SK-N-SH (cell line): Measurements from ENCODE around the gene SYNGR4. TPM values are rescaled to one million over a fixed set of nuclear protein-coding genes. Genes with fewer than 3 reads are reported as not detected.

Source experiments
- CTCF ChIA-PET: fragments of 300-600, 350-600 bp; formaldehyde crosslinking; extraction: SDS; loops from one replicate; lab custom pipeline; 2021; lab: Yijun Ruan, JAX
- POLR2A ChIA-PET: fragments of 350-600 bp; sonication (Branson Sonifier 250); formaldehyde crosslinking; extraction: SDS; loops from one replicate; lab custom pipeline; 2020; ENCODE audit warnings: antibody characterized with exemption, inconsistent platforms; lab: Yijun Ruan, JAX
- DNase-seq: peaks from one replicate; pipeline ENCODE4 v3.0.0; 2012
- H2AFZ ChIP-seq: fragments of 200-600 bp; sonication (generic); 2 replicates; pipeline ENCODE4 v1.8.1; 2016; ENCODE audit warnings: antibody characterized with exemption, mild to moderate bottlenecking, low read depth
- H3F3A ChIP-seq: fragments of 200-600 bp; sonication (generic); replicated peaks from 2 replicates; pipeline ENCODE3; 2016; ENCODE audit warnings: antibody characterized with exemption, mild to moderate bottlenecking; ENCODE audit not compliant: insufficient read depth
- H3K27ac ChIP-seq, 2 experiments: fragments of 200-500 bp in 1 of 2; fragments of 200-600 bp in 1 of 2; sonication (Bioruptor generic) in 1 of 2; sonication (generic), shearing (Covaris generic) in 1 of 2; 2 replicates each; pipeline versions ENCODE4 v1.5.1 to v1.6.1; 2014 to 2016; ENCODE audit warnings: low read depth in 2 of 2, inconsistent platforms in 1 of 2, low read length in 1 of 2, mild to moderate bottlenecking in 1 of 2, mixed read lengths in 1 of 2
- H3K27me3 ChIP-seq: fragments of 200-600 bp; sonication (generic), shearing (Covaris generic); 2 replicates; pipeline ENCODE4 v1.6.1; 2016; ENCODE audit warnings: mixed run types; ENCODE audit not compliant: insufficient read depth
- H3K36me3 ChIP-seq, 2 experiments: fragments of 200-500 bp in 1 of 2; fragments of 200-600 bp in 1 of 2; sonication (Bioruptor generic) in 1 of 2; sonication (generic) in 1 of 2; replicated peaks in 1 of 2; 2 replicates each; pipeline versions ENCODE3 to v1.5.1; 2014 to 2016; ENCODE audit warnings: low read length in 1 of 2, mild to moderate bottlenecking in 1 of 2; ENCODE audit not compliant: insufficient read depth in 2 of 2, control insufficient read depth in 1 of 2
- H3K4me1 ChIP-seq, 2 experiments: fragments of 200-500 bp in 1 of 2; fragments of 200-600 bp in 1 of 2; sonication (Bioruptor generic) in 1 of 2; sonication (generic), shearing (Covaris generic) in 1 of 2; 2 replicates each; pipeline versions ENCODE4 v1.5.1 to v1.6.1; 2014 to 2016; ENCODE audit warnings: low read depth in 1 of 2, low read length in 1 of 2, mixed run types in 1 of 2; ENCODE audit not compliant: insufficient read depth in 2 of 2, control insufficient read depth in 1 of 2
- H3K4me2 ChIP-seq: fragments of 200-600 bp; sonication (generic), shearing (Covaris generic); 2 replicates; pipeline ENCODE4 v1.6.1; 2017; ENCODE audit warnings: mixed run types
- H3K4me3 ChIP-seq, 2 experiments: fragments of 200-500 bp in 1 of 2; fragments of 200-600 bp in 1 of 2; sonication (Bioruptor generic) in 1 of 2; sonication (generic), shearing (Covaris generic) in 1 of 2; 2 replicates each; pipeline versions ENCODE4 v1.5.1 to v1.8.1; 2014 to 2016; ENCODE audit warnings: low read depth in 2 of 2, inconsistent platforms in 1 of 2, low read length in 1 of 2, mild to moderate bottlenecking in 1 of 2, mixed read lengths in 1 of 2, moderate library complexity in 1 of 2
- H3K79me2 ChIP-seq: fragments of 200-600 bp; sonication (generic); 2 replicates; pipeline ENCODE4 v1.8.1; 2017; ENCODE audit warnings: mild to moderate bottlenecking; ENCODE audit not compliant: insufficient read depth
- H3K9ac ChIP-seq: fragments of 200-600 bp; sonication (generic); 2 replicates; pipeline ENCODE4 v1.6.1; 2017; ENCODE audit warnings: mixed run types
- H3K9me2 ChIP-seq: fragments of 200-600 bp; sonication (generic); 2 replicates; pipeline ENCODE4 v1.6.1; 2017; ENCODE audit warnings: mixed run types
- H3K9me3 ChIP-seq: fragments of 200-600 bp; sonication (generic); 2 replicates; pipeline ENCODE4 v1.6.1; 2017; ENCODE audit warnings: mixed run types, mild to moderate bottlenecking, moderate library complexity
- H4K20me1 ChIP-seq: fragments of 200-600 bp; sonication (generic); 2 replicates; pipeline ENCODE4 v1.6.1; 2017; ENCODE audit warnings: mild to moderate bottlenecking, mixed run types; ENCODE audit not compliant: insufficient read depth
- CHD2 ChIP-seq: fragments of 150-350 bp; IDR thresholded peaks from 2 replicates; pipeline ENCODE4 v1.6.1; 2018; ENCODE audit warnings: low read length; ENCODE audit not compliant: partially characterized antibody
- ELF1 ChIP-seq: IDR thresholded peaks from 2 replicates; pipeline ENCODE4 v1.4.0; 2012
- EZH2phosphoT487 ChIP-seq: fragments of 200-600 bp; sonication (generic); IDR thresholded peaks from 2 replicates; pipeline ENCODE4 v1.6.1; 2017; ENCODE audit warnings: low read depth, mixed run types, mild to moderate bottlenecking, antibody characterized with exemption, moderate library complexity, borderline replicate concordance
- FOSL2 ChIP-seq: IDR thresholded peaks from 2 replicates; pipeline ENCODE4 v1.4.0; 2012; ENCODE audit warnings: low read depth, mild to moderate bottlenecking, moderate library complexity, borderline replicate concordance
- FOXM1 ChIP-seq: IDR thresholded peaks from 2 replicates; pipeline ENCODE4 v1.4.0; 2012; ENCODE audit warnings: low read depth, mild to moderate bottlenecking
- GABPA ChIP-seq: IDR thresholded peaks from 2 replicates; pipeline ENCODE4 v1.4.0; 2012; ENCODE audit warnings: low read depth, mild to moderate bottlenecking
- JUND ChIP-seq: IDR thresholded peaks from 2 replicates; pipeline ENCODE4 v1.4.0; 2012
- MAX ChIP-seq: IDR thresholded peaks from 2 replicates; pipeline ENCODE4 v1.4.0; 2012; ENCODE audit warnings: low read depth
- MEF2A ChIP-seq: IDR thresholded peaks from 2 replicates; pipeline ENCODE4 v1.4.0; 2012; ENCODE audit warnings: low read depth, borderline replicate concordance
- NRF1 ChIP-seq: IDR thresholded peaks from 2 replicates; pipeline ENCODE4 v1.6.1; 2012; ENCODE audit warnings: low read depth, mild to moderate bottlenecking, low read length
- PBX3 ChIP-seq: IDR thresholded peaks from 2 replicates; pipeline ENCODE4; 2012
- POLR2AphosphoS5 ChIP-seq: IDR thresholded peaks from 2 replicates; pipeline ENCODE4 v1.6.1; 2012; ENCODE audit warnings: low read depth, low read length
- RAD21 ChIP-seq: IDR thresholded peaks from 2 replicates; pipeline ENCODE4 v1.6.1; 2012; ENCODE audit warnings: mild to moderate bottlenecking, low read length
- RCOR1 ChIP-seq: fragments of 150-350 bp; IDR thresholded peaks from 2 replicates; pipeline ENCODE4 v1.6.1; 2017; ENCODE audit warnings: antibody characterized with exemption, low read length
- REST ChIP-seq: IDR thresholded peaks from 2 replicates; pipeline ENCODE4 v1.6.1; 2012; ENCODE audit warnings: mild to moderate bottlenecking, low read depth, low read length, moderate library complexity
- RFX5 ChIP-seq: IDR thresholded peaks from 2 replicates; pipeline ENCODE4 v1.6.1; 2012; ENCODE audit warnings: mild to moderate bottlenecking, improper control_type of control experiment, low read length
- SMC3 ChIP-seq: IDR thresholded peaks from 2 replicates; pipeline ENCODE4 v1.6.1; 2012; ENCODE audit warnings: low read depth, low read length, improper control_type of control experiment
- TEAD4 ChIP-seq: IDR thresholded peaks from 2 replicates; pipeline ENCODE4 v1.4.0; 2012; ENCODE audit warnings: mild to moderate bottlenecking, borderline replicate concordance; ENCODE audit not compliant: insufficient read depth
- USF1 ChIP-seq: IDR thresholded peaks from 2 replicates; pipeline ENCODE4 v1.4.0; 2012; ENCODE audit warnings: low read depth, borderline replicate concordance
- YY1 ChIP-seq: IDR thresholded peaks from 2 replicates; pipeline ENCODE4 v1.4.0; 2012; ENCODE audit warnings: low read depth, mild to moderate bottlenecking
- WGBS: methylation state at CpG from one replicate; pipeline ENCODE4 v1.1.6; 2017; ENCODE audit warnings: low lambda C conversion rate; 5-methylcytosine and 5-hydroxymethylcytosine counted together
- polyA plus RNA-seq, 3 experiments: library from polyadenylated mRNA; depleted of rRNA; stranded (reverse); fragments of >200 nt; gene quantifications; 2 replicates each; pipeline ENCODE4 v1.2.3, GENCODE V29; 2012

SYNGR4 gene
- polyA plus RNA-seq, 1 of the 3 experiments (the other 2 are of a cell fraction), result 0.08 TPM

- peaks cover 45% of the 10 kb centered on the region for H3K79me2 ChIP-seq
- H3K9me3 ChIP-seq, result no peaks in the 10 kb centered on the region
- peak overlapping the region; percentile 68 for H3K4me2 ChIP-seq
- CTCF ChIA-PET, result interaction anchor here (0.6 to 2.2 kb wide), 7 partner anchors 10 to 277 kb away, joined by 3 to 6 read pairs (median 4); partner anchors contain the start of gene KDELR1
- H3K4me1 ChIP-seq, result peaks cover 17 to 26% of the 10 kb centered on the region in 2 experiments; a peak in 3 of 4 replicates
- no peak overlapping the region for H2AFZ ChIP-seq
- peaks cover 0 to 19% of the 10 kb centered on the region in 2 experiments for H3K36me3 ChIP-seq
- TF ChIP-seq MEF2A (no peak), FOSL2 (peak; percentile 81), JUND (peak; percentile 73)
- POLR2A ChIA-PET, result interaction anchor here (1.8 kb wide), 1 partner anchor 8 kb away, joined by 8 read pairs; a partner anchor contains a TSS
- 71% methylated on average over 15 of the region's 15 CpGs for WGBS
- H3K27me3 ChIP-seq, result no peaks in the 10 kb centered on the region
- H3K27ac ChIP-seq, result peak overlapping the region; percentile 32 to 61; a peak in 3 of 4 replicates
- H3F3A ChIP-seq, result peaks cover 65% of the 10 kb centered on the region
- no peak overlapping the region for H3K9ac ChIP-seq
- H3K9me2 ChIP-seq, result no peaks in the 10 kb centered on the region
- H3K4me3 ChIP-seq, result peak overlapping the region; percentile 47 to 55; a peak in 1 of 4 replicates
- peaks cover 15% of the 10 kb centered on the region for H4K20me1 ChIP-seq
- DNase-seq, result no peak
These were observed 34.8 kb upstream of the SYNGR4 start for GRCh38 chr19:48329167-48329891.

- H3K27me3 ChIP-seq, result no peaks in the 10 kb centered on the region
- POLR2A ChIA-PET, result interaction anchor here (1.0 to 1.8 kb wide), 2 partner anchors 9 to 36 kb away, joined by 4 to 8 read pairs; a partner anchor contains a TSS
- H3K9me3 ChIP-seq, result no peaks in the 10 kb centered on the region
- WGBS, result 47% methylated on average over 32 of the region's 41 CpGs
- H3K79me2 ChIP-seq, result peaks cover 45% of the 10 kb centered on the region
- peak overlapping the region; percentile 61 to 82 for H3K27ac ChIP-seq
- CTCF ChIA-PET, result interaction anchor here (0.6 to 2.2 kb wide), 10 partner anchors 11 to 278 kb away, joined by 3 to 6 read pairs (median 3); partner anchors contain the start of genes GRIN2D and KDELR1
- H3K9me2 ChIP-seq, result no peaks in the 10 kb centered on the region
- H3F3A ChIP-seq, result peaks cover 70% of the 10 kb centered on the region
- H3K9ac ChIP-seq, result peak overlapping the region; percentile 67
- H3K4me1 ChIP-seq, result peaks cover 17 to 26% of the 10 kb centered on the region in 2 experiments; a peak in 3 of 4 replicates
- peak overlapping the region; percentile 68 for H3K4me2 ChIP-seq
- peak overlapping the region; percentile 47 to 55 for H3K4me3 ChIP-seq
- peak overlapping the region; percentile 63; the same call in 1 of the 2 replicates for H2AFZ ChIP-seq
- DNase-seq, result peak; percentile 91
- peaks cover 15% of the 10 kb centered on the region for H4K20me1 ChIP-seq
- peaks cover 0 to 19% of the 10 kb centered on the region in 2 experiments for H3K36me3 ChIP-seq
- TF ChIP-seq ELF1 (peak; percentile 64), RCOR1 (0 out of 2 replicates have a peak, but pooled peaks have one; percentile 11), USF1 (no peak), YY1 (no peak), EZH2phosphoT487 (no peak), JUND (no peak), GABPA (peak; percentile 57), RFX5 (no peak), FOXM1 (no peak), FOSL2 (no peak), RAD21 (peak; percentile 40; the same call in 1 of the 2 replicates), TEAD4 (no peak), PBX3 (peak; percentile 15; the same call in 1 of the 2 replicates), MEF2A (no peak), NRF1 (no peak), SMC3 (no peak; the same call in 1 of the 2 replicates), POLR2AphosphoS5 (peak; percentile 47; the same call in 1 of the 2 replicates), REST (no peak), CHD2 (peak; percentile 88), MAX (no peak)
These were observed 34.0 kb upstream of the SYNGR4 start for GRCh38 chr19:48330012-48330681.
